Measurements from ENCODE around the gene METTL25. TPM values are rescaled to one million over a fixed set of nuclear protein-coding genes. Genes with fewer than 3 reads are reported as not detected.

Gene METTL25
- total RNA-seq, 4 donors from 2014 or later: 1.5 to 23.2 (median 12.2) TPM

DNA sequence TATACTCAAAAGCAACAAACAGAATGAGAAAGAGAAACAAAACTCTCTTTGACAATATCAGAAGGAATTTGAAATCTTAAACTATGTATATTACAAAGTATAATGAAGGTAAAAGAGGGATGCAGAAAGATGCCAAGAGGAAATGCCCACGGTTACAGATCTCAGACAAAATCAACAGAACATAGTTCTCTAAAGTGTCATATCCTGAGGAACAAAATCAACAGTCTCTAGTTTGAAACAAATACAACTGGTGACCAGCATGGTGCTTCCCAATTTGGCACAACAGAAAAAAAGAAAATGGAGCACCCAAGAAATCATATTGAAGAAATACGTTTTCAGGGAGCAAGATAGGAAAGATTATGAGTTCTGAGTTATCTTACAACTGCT, 116.5 kb downstream of the METTL25 start:
- no peak for TF ChIP-seq POLR2A (IDR thresholded peaks at IDR 0.05)
- TF ChIP-seq CTCF (IDR thresholded peaks at IDR 0.05): no peak
- no peak for TF ChIP-seq EP300 (IDR thresholded peaks at IDR 0.05; ENCODE audit: low read depth)
- no peak for TF ChIP-seq POLR2AphosphoS5 (IDR thresholded peaks at IDR 0.05)
- no peak for DNase-seq
- H3K4me3 ChIP-seq: no peak overlapping the region
- in situ Hi-C loops (cut with MboI; ENCODE audit: low pct_ligation_motif_present in 1 of 4, low pct_unique_long_range_greater_than_20kb in 1 of 4, low sequenced_read_pairs in 3 of 4) (no loop called here), intact Hi-C loops (cut with DNase I; ENCODE audit: low total_unique reads) (no loop called here)
- H3K9me3 ChIP-seq: no peaks in the 10 kb centered on the region
- no peaks in the 10 kb centered on the region for H3K4me1 ChIP-seq
- no peaks in the 10 kb centered on the region for H3K36me3 ChIP-seq
- 47 to 72% methylated on average over 2 of the region's 2 CpGs for WGBS, 2 donors (ENCODE audit: low coverage in 1 of 2)
- H3K27me3 ChIP-seq: no peaks in the 10 kb centered on the region
- H3K27ac ChIP-seq: no peak overlapping the region

DNA sequence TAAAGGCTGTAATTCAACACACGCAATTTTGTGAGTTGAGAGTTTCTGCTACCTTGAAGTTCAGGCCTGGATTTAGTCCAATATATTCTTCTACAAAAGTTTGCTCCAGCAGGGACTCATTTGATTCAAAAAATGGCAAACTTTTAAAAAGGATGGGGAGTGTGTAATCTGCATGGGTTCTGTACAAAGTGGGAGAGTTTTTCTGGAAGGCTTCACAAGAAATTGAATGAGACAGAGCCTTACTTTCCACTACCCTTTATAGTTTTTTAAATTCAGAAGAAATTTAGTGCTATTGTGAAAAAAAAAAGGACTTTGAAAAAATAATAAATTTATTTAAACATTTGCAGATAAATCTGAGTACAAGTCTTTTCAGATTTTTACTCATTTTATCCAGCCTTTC, 116.9 kb downstream of the METTL25 start:
- in situ Hi-C loops (cut with MboI; ENCODE audit: low pct_ligation_motif_present in 1 of 4, low pct_unique_long_range_greater_than_20kb in 1 of 4, low sequenced_read_pairs in 3 of 4) (no loop called here), intact Hi-C loops (cut with DNase I; ENCODE audit: low total_unique reads) (no loop called here)
- WGBS, 2 donors (ENCODE audit: low coverage in 1 of 2): 98 to 100% methylated on average over 1 of the region's 1 CpG

GRCh38 chr12:82476511-82476910, 118.2 kb downstream of the METTL25 start:
- 80 to 81% methylated on average over 4 of the region's 4 CpGs for WGBS, 2 donors (ENCODE audit: low coverage in 1 of 2)
- intact Hi-C loops (cut with DNase I; ENCODE audit: low total_unique reads) (no loop called here), in situ Hi-C loops (cut with MboI; ENCODE audit: low pct_ligation_motif_present in 1 of 4, low pct_unique_long_range_greater_than_20kb in 1 of 4, low sequenced_read_pairs in 3 of 4) (no loop called here)
- no peak for DNase-seq
- TF ChIP-seq POLR2A (IDR thresholded peaks at IDR 0.05) (no peak), POLR2AphosphoS5 (IDR thresholded peaks at IDR 0.05) (no peak), CTCF (IDR thresholded peaks at IDR 0.05) (no peak), EP300 (IDR thresholded peaks at IDR 0.05; ENCODE audit: low read depth) (no peak)
- Histone ChIP-seq H3K4me3 (no peak overlapping the region), H3K36me3 (no peaks in the 10 kb centered on the region), H3K9me3 (no peaks in the 10 kb centered on the region), H3K27ac (no peak overlapping the region), H3K27me3 (no peaks in the 10 kb centered on the region), H3K4me1 (no peaks in the 10 kb centered on the region)

More for the DNA sequence above, 116.9 kb downstream of the METTL25 start:
- Histone ChIP-seq H3K27ac (no peak overlapping the region), H3K4me3 (no peak overlapping the region), H3K4me1 (no peaks in the 10 kb centered on the region), H3K9me3 (no peaks in the 10 kb centered on the region), H3K27me3 (no peaks in the 10 kb centered on the region), H3K36me3 (no peaks in the 10 kb centered on the region)
- TF ChIP-seq POLR2AphosphoS5 (IDR thresholded peaks at IDR 0.05): no peak
- TF ChIP-seq CTCF (IDR thresholded peaks at IDR 0.05): no peak
- TF ChIP-seq EP300 (IDR thresholded peaks at IDR 0.05; ENCODE audit: low read depth): no peak
- no peak for TF ChIP-seq POLR2A (IDR thresholded peaks at IDR 0.05)
- DNase-seq: no peak

DNA sequence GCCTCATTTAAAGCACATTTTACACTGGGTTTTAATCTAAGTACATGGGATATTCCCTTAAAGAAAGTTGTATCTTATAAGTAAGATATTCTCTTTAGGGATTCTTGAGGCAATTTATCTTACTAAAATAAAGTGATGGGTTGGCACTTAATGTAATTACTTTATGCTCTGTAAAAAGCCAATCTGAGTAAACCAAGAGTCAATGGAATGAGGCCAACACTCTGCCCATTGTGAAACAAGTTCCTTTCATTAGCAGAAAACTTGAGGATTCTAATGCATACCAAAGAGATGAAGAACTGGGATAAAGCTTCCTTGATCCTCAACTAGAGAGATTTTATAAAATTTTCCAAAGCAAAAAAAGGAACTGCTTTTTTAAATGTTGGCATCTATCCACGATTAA, 121.2 kb downstream of the METTL25 start:
- H3K4me3 ChIP-seq: no peak overlapping the region
- no peak overlapping the region for H3K27ac ChIP-seq
- DNase-seq: no peak
- TF ChIP-seq POLR2A (IDR thresholded peaks at IDR 0.05): no peak
- TF ChIP-seq CTCF (IDR thresholded peaks at IDR 0.05): no peak
- TF ChIP-seq EP300 (IDR thresholded peaks at IDR 0.05; ENCODE audit: low read depth): no peak
- TF ChIP-seq POLR2AphosphoS5 (IDR thresholded peaks at IDR 0.05): no peak
- H3K9me3 ChIP-seq: no peaks in the 10 kb centered on the region
- no peaks in the 10 kb centered on the region for H3K4me1 ChIP-seq
- in situ Hi-C loops (cut with MboI; ENCODE audit: low pct_ligation_motif_present in 1 of 4, low pct_unique_long_range_greater_than_20kb in 1 of 4, low sequenced_read_pairs in 3 of 4) (no loop called here), intact Hi-C loops (cut with DNase I; ENCODE audit: low total_unique reads) (no loop called here)
- H3K36me3 ChIP-seq: no peaks in the 10 kb centered on the region
- no peaks in the 10 kb centered on the region for H3K27me3 ChIP-seq
- 62 to 74% methylated on average over 1 of the region's 1 CpG for WGBS, 2 donors (ENCODE audit: low coverage in 1 of 2)
